T-helper 1 cell treated with Interleukin-12 subunit alpha and Interleukin-12 subunit beta and Interleukin-4 antibody, amounts not matched to agents 30 μg/mL and 1 μg/mL, for 36 hours (primary cell): ENCODE results near the gene ATP5PO.
"Not testable (repeated sequence)": the region's sequence is repeated elsewhere in the genome, so short reads cannot be mapped to it uniquely, and the experiment has no call there.

Experiments used
- H3K27ac Mint-ChIP-seq: one replicate; pipeline ENCODE4 v1.8.0; 2021; ENCODE audit warnings: mild to moderate bottlenecking, mixed read lengths
- H3K27me3 Mint-ChIP-seq: one replicate; pipeline ENCODE4 v1.8.0; 2021; ENCODE audit warnings: low read depth, mixed read lengths
- H3K36me3 Mint-ChIP-seq: one replicate; pipeline ENCODE4 v1.8.0; 2021; ENCODE audit warnings: low read depth, mixed read lengths
- H3K4me1 Mint-ChIP-seq: one replicate; pipeline ENCODE4 v1.8.0; 2021; ENCODE audit warnings: low read depth, mixed read lengths
- H3K4me3 Mint-ChIP-seq: one replicate; pipeline ENCODE4 v1.8.0; 2021; ENCODE audit warnings: mild to moderate bottlenecking, moderate library complexity, mixed read lengths
- H3K9me3 Mint-ChIP-seq: one replicate; pipeline ENCODE4 v1.8.0; 2021; ENCODE audit warnings: mixed read lengths

The ATP5PO gene

DNA sequence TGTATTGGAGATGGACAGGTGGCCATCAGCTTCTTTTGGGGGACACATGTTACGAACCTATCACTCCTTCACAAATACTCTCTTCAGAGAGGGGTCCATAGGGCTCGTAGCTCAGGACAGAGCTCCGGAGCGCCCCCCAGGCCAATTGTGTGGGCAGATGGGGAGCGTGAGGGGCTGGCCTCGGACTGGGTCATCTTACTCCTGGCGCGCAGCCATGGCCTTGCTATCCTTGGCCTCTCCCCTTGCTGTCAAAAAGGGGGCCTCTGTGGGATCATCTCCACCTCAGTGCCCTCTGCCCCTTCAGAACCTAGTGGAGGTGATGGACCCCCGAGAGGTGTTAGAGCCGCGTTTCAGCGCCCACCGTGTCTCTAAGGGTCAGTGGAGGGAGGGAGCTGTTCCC, 35.0 kb downstream of the ATP5PO start:
- Mint-ChIP-seq H3K27me3 (peaks cover 6% of the 10 kb centered on the region), H3K36me3 (no peaks in the 10 kb centered on the region)

GRCh38 chr21:33878824-33879223, 36.8 kb downstream of the ATP5PO start:
- H3K4me3 Mint-ChIP-seq: no peak overlapping the region
- H3K36me3 Mint-ChIP-seq: no peaks in the 10 kb centered on the region
- no peaks in the 10 kb centered on the region for H3K9me3 Mint-ChIP-seq
- H3K4me1 Mint-ChIP-seq: no peaks in the 10 kb centered on the region
- peaks cover 6% of the 10 kb centered on the region for H3K27me3 Mint-ChIP-seq
- no peak overlapping the region for H3K27ac Mint-ChIP-seq

More for the DNA sequence above, 35.0 kb downstream of the ATP5PO start:
- H3K9me3 Mint-ChIP-seq: no peaks in the 10 kb centered on the region
- H3K27ac Mint-ChIP-seq: no peak overlapping the region
- H3K4me3 Mint-ChIP-seq: no peak overlapping the region
- no peaks in the 10 kb centered on the region for H3K4me1 Mint-ChIP-seq

- peaks cover 8% of the 10 kb centered on the region for H3K27me3 Mint-ChIP-seq
- H3K36me3 Mint-ChIP-seq: no peaks in the 10 kb centered on the region
- H3K4me1 Mint-ChIP-seq: no peaks in the 10 kb centered on the region
- H3K9me3 Mint-ChIP-seq: no peaks in the 10 kb centered on the region
- H3K27ac Mint-ChIP-seq: no peak overlapping the region
- no peak overlapping the region for H3K4me3 Mint-ChIP-seq
Measured at GRCh38 chr21:33875026-33875695, 40.4 kb downstream of the ATP5PO start.

DNA sequence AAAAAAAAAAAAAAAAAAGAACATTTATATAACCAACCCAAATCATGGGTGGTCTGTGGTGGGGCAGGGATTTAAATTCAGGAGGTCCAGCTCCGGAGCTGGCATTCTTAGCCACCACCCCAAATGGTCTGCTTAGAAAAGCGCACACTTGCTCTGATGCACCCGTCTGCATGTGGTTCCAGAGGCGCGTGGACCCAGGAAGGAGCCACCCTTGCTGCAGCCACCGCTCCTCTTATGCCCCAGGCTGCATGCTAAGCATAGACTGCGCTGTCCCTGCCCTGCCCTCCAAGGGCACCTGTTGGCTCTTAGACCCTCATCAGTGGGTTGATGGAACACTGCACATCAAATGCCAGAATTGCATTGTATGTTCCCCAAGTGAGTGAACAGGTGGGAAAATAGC, 41.4 kb downstream of the ATP5PO start:
- Mint-ChIP-seq H3K27me3 (peaks cover 12% of the 10 kb centered on the region), H3K4me3 (no peak overlapping the region), H3K4me1 (no peaks in the 10 kb centered on the region), H3K27ac (no peak overlapping the region), H3K36me3 (no peaks in the 10 kb centered on the region), H3K9me3 (no peaks in the 10 kb centered on the region)

GRCh38 chr21:33872881-33873515, 42.6 kb downstream of the ATP5PO start:
- Mint-ChIP-seq H3K4me3 (no peak overlapping the region), H3K27me3 (peaks cover 12% of the 10 kb centered on the region), H3K36me3 (no peaks in the 10 kb centered on the region), H3K4me1 (no peaks in the 10 kb centered on the region), H3K9me3 (no peaks in the 10 kb centered on the region), H3K27ac (no peak overlapping the region)

- Mint-ChIP-seq H3K36me3 (no peaks in the 10 kb centered on the region), H3K4me1 (no peaks in the 10 kb centered on the region), H3K27me3 (peaks cover 9% of the 10 kb centered on the region), H3K27ac (no peak overlapping the region), H3K9me3 (no peaks in the 10 kb centered on the region), H3K4me3 (no peak overlapping the region)
Measured at GRCh38 chr21:33871171-33871570, 44.4 kb downstream of the ATP5PO start.

DNA sequence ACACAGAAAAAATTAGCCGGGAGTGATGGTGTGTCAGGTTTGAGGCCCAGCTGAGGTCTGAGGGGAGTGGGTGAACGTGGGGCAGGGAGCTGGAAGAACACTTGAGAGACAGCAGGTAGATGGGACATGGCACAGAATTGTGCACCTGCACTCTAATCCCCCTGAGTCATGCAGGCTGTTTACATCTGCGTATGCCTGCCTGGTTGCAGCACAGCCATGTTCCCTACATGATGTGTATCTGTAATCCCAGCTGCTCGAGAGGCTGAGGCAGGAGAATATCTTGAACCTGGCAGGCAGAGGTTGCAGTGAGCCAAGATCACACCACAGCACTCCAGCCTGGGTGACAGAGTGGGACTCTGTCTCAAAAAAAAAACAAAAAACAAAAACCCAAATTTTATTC, 44.8 kb downstream of the ATP5PO start:
- Mint-ChIP-seq H3K27ac (no peak overlapping the region), H3K4me3 (no peak overlapping the region), H3K36me3 (no peaks in the 10 kb centered on the region), H3K9me3 (no peaks in the 10 kb centered on the region), H3K4me1 (no peaks in the 10 kb centered on the region), H3K27me3 (peaks cover 9% of the 10 kb centered on the region)

DNA sequence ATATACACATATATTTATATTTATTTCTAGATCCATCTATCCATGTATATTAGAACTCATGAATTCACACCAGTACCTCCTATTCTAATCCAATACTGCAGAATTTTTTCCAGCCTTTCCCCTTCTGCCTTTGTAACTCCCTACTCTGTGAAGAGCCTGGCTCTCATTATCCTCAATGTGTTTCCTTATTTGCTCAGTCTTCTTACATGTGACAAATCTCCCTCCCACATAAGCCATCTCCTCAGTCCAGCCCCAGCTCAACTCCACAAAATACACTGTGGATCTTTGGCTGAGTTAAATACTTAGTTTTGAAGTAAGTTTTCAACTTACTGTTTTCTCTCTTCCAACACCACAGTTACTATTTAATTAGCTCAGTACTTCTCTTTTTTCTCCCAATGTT, 45.7 kb downstream of the ATP5PO start:
- peaks cover 9% of the 10 kb centered on the region for H3K27me3 Mint-ChIP-seq
- H3K4me3 Mint-ChIP-seq: no peak overlapping the region
- H3K4me1 Mint-ChIP-seq: no peaks in the 10 kb centered on the region
- no peak overlapping the region for H3K27ac Mint-ChIP-seq
- H3K36me3 Mint-ChIP-seq: no peaks in the 10 kb centered on the region
- H3K9me3 Mint-ChIP-seq: no peaks in the 10 kb centered on the region

GRCh38 chr21:33867868-33868267, 47.7 kb downstream of the ATP5PO start:
- not testable (repeated sequence) for H3K9me3 Mint-ChIP-seq, H3K27ac Mint-ChIP-seq, H3K4me1 Mint-ChIP-seq, H3K36me3 Mint-ChIP-seq
- peaks cover 13% of the 10 kb centered on the region for H3K27me3 Mint-ChIP-seq
- H3K4me3 Mint-ChIP-seq: peak overlapping the region; percentile 26

DNA sequence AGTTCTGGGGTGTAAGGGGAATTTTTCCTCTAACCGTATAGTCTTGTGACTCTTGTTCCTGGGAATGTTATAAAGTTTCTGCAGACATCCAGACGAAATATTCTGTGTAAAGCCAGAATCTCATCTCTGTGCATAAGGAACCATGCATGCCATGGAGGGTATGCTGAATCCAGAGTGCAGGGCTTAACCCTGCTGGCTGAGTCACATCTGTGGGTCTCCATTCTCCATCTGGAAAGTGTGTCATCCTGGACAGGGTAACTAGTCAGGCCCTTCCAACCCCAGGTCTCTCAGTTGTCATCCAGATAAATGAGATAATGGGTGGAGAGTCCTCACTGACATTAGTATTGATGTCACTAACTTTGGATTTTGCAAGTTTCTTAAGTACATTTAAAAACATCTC, 48.8 kb downstream of the ATP5PO start:
- H3K4me1 Mint-ChIP-seq: no peaks in the 10 kb centered on the region
- peaks cover 13% of the 10 kb centered on the region for H3K27me3 Mint-ChIP-seq
- H3K27ac Mint-ChIP-seq: no peak overlapping the region
- no peak overlapping the region for H3K4me3 Mint-ChIP-seq
- no peaks in the 10 kb centered on the region for H3K9me3 Mint-ChIP-seq
- no peaks in the 10 kb centered on the region for H3K36me3 Mint-ChIP-seq

- no peak overlapping the region for H3K27ac Mint-ChIP-seq
- H3K4me3 Mint-ChIP-seq: no peak overlapping the region
- no peaks in the 10 kb centered on the region for H3K9me3 Mint-ChIP-seq
- no peaks in the 10 kb centered on the region for H3K36me3 Mint-ChIP-seq
- peaks cover 13% of the 10 kb centered on the region for H3K27me3 Mint-ChIP-seq
- no peaks in the 10 kb centered on the region for H3K4me1 Mint-ChIP-seq
Measured at GRCh38 chr21:33865996-33866575, 49.5 kb downstream of the ATP5PO start.

GRCh38 chr21:33865176-33865575, 50.4 kb downstream of the ATP5PO start:
- Mint-ChIP-seq H3K27ac (no peak overlapping the region), H3K9me3 (no peaks in the 10 kb centered on the region), H3K27me3 (peaks cover 12% of the 10 kb centered on the region), H3K4me1 (no peaks in the 10 kb centered on the region), H3K4me3 (no peak overlapping the region), H3K36me3 (no peaks in the 10 kb centered on the region)

- H3K4me1 Mint-ChIP-seq: no peaks in the 10 kb centered on the region
Measured at GRCh38 chr21:33864150-33864549, 51.5 kb downstream of the ATP5PO start.

DNA sequence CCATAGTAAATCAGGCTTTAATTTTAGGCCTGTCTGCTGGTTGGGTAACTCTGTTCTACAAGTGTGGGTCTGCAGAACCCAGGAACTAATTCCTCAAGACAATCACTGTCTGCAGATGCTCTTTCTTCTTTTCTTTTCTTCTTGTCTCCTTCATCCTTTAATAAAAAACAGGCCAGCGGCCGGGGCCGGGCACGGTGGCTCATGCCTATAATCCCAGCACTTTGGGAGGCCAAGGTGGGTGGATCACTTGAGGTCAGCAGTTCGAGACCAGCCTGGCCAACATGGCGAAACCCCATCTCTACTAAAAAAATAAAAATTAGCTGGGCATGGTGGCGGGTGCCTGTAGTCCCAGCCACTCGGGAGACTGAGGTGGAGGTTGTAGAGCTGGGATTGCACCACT, 52.4 kb downstream of the ATP5PO start:
- H3K27me3 Mint-ChIP-seq, H3K4me3 Mint-ChIP-seq, H3K27ac Mint-ChIP-seq, H3K9me3 Mint-ChIP-seq, H3K4me1 Mint-ChIP-seq, H3K36me3 Mint-ChIP-seq: not testable (repeated sequence)

More at GRCh38 chr21:33864150-33864549, 51.5 kb downstream of the ATP5PO start:
- H3K27ac Mint-ChIP-seq: no peak overlapping the region
- H3K9me3 Mint-ChIP-seq: no peaks in the 10 kb centered on the region
- H3K4me3 Mint-ChIP-seq: no peak overlapping the region
- no peaks in the 10 kb centered on the region for H3K36me3 Mint-ChIP-seq
- peaks cover 7% of the 10 kb centered on the region for H3K27me3 Mint-ChIP-seq

DNA sequence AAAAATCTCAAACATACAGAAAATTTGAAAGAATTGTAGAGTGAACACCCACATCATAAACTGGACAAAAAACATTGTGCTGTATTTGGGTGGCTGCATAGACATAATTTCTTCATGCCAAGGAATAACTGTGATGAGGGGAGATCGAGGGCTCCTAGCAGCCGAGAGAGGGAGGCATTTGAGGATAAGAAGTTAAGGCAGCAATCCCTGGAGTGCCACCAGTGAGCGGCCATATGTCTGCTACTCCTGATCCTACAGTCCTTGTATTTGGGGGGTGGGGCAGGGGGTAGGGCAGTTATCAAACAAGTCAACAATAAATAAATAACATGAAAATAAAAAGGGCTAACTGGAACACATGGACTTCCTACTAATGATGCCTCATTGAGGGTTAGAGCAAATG, 54.5 kb downstream of the ATP5PO start:
- H3K4me1 Mint-ChIP-seq: no peaks in the 10 kb centered on the region
- H3K27ac Mint-ChIP-seq: no peak overlapping the region
- no peaks in the 10 kb centered on the region for H3K9me3 Mint-ChIP-seq
- H3K36me3 Mint-ChIP-seq: no peaks in the 10 kb centered on the region
- H3K4me3 Mint-ChIP-seq: no peak overlapping the region
- peaks cover 4% of the 10 kb centered on the region for H3K27me3 Mint-ChIP-seq
